K562 (cell line): ENCODE measurements around the gene WFIKKN1. TPM values are rescaled to one million over a fixed set of nuclear protein-coding genes. Genes with fewer than 3 reads are reported as not detected.

ENCODE experiments used
- ATAC-seq: fragments of 200-7000 bp; cut with Tn5 transposase; 3 replicates; pipeline ENCODE4 v1.9.1; 2020; ENCODE audit warnings: moderate library complexity
- BruUV-seq: library from RNA; stranded (reverse); fragments of 400-500 nt; replicated peaks from 2 replicates; lab custom pipeline; 2021; lab: Mats Ljungman, UMichigan
- CTCF ChIA-PET: fragments of 300-600 bp; formaldehyde crosslinking; extraction: SDS; loops from one replicate; lab custom pipeline; 2021; ENCODE audit warnings: low intra/inter-chr PET ratio; lab: Yijun Ruan, JAX
- POLR2A ChIA-PET: fragments of 300-600, 350-650 bp; sonication (Branson Sonifier 250); formaldehyde crosslinking; extraction: SDS; loops from one replicate; lab custom pipeline; 2021; ENCODE audit warnings: antibody characterized with exemption, inconsistent platforms; lab: Yijun Ruan, JAX
- DNase-seq, 4 experiments: peaks; one replicate each; pipeline versions ENCODE4 v3.0.0 to v3.0.0-alpha.2; 2011 to 2018; ENCODE audit warnings: low spot score in 3 of 4, mixed read lengths in 3 of 4; ENCODE audit errors: extremely low read depth in 1 of 4
- FAIRE-seq: peaks from 2 replicates; lab custom pipeline; 2011; peaks lifted over from hg19 to GRCh38; lab: Jason Lieb, UNC
- H2AFZ ChIP-seq: 2 replicates; pipeline ENCODE4 v1.6.0; 2011; ENCODE audit warnings: low read depth, low read length, control low read depth, inconsistent platforms
- H3K27ac ChIP-seq: fragments of 200-600 bp; 3 replicates; pipeline ENCODE4 v1.8.0; 2011; ENCODE audit warnings: low read depth, mild to moderate bottlenecking, control low read depth, inconsistent platforms, low read length, moderate library complexity, mixed read lengths; ENCODE audit errors: extremely low read depth
- H3K27me3 ChIP-seq, 2 experiments: fragments of 300-600 bp in 1 of 2; 2 replicates in 1 of 2; 3 replicates in 1 of 2; pipeline versions ENCODE4 v1.6.0 to v1.8.0; 2011; ENCODE audit warnings: inconsistent platforms in 2 of 2, low read length in 2 of 2, mild to moderate bottlenecking in 1 of 2, mixed read lengths in 1 of 2, moderate library complexity in 1 of 2; ENCODE audit not compliant: control insufficient read depth in 2 of 2, insufficient read depth in 2 of 2
- H3K36me3 ChIP-seq: fragments of 300-600 bp; 3 replicates; pipeline ENCODE4 v1.8.0; 2011; ENCODE audit warnings: mild to moderate bottlenecking, low read length, inconsistent platforms; ENCODE audit not compliant: control insufficient read depth, insufficient read depth
- H3K4me1 ChIP-seq, 2 experiments: fragments of 200-600 bp in 1 of 2; replicated peaks in 1 of 2; 2 replicates in 1 of 2; 3 replicates in 1 of 2; pipeline versions ENCODE4 v1.5.1 to v1.8.0; 2011; ENCODE audit warnings: inconsistent platforms in 2 of 2, low read length in 2 of 2, mild to moderate bottlenecking in 1 of 2, mixed read lengths in 1 of 2, moderate library complexity in 1 of 2; ENCODE audit not compliant: control insufficient read depth in 2 of 2, insufficient read depth in 2 of 2
- H3K4me2 ChIP-seq: 2 replicates; pipeline ENCODE4 v1.6.1; 2011; ENCODE audit warnings: low read length, control low read depth, inconsistent platforms, mixed read lengths; ENCODE audit not compliant: insufficient read depth
- H3K4me3 ChIP-seq: fragments of 200-600 bp; sonication (generic), shearing (Covaris generic); 2 replicates; pipeline ENCODE4 v1.5.1; 2016; ENCODE audit warnings: control low read depth, inconsistent platforms
- H3K79me2 ChIP-seq: fragments of 200-600 bp; 3 replicates; pipeline ENCODE4 v1.8.0; 2011; ENCODE audit warnings: low read length, inconsistent platforms; ENCODE audit not compliant: control insufficient read depth, insufficient read depth
- H3K9ac ChIP-seq, 2 experiments: 2 replicates each; pipeline versions ENCODE4 v1.6.0 to v1.6.1; 2011; ENCODE audit warnings: low read depth in 2 of 2, low read length in 2 of 2, control low read depth in 1 of 2, inconsistent platforms in 1 of 2, mild to moderate bottlenecking in 1 of 2, mixed read lengths in 1 of 2; ENCODE audit not compliant: insufficient read depth in 1 of 2
- H3K9me1 ChIP-seq: one replicate; pipeline ENCODE4 v1.6.0; 2011; ENCODE audit warnings: inconsistent platforms, mild to moderate bottlenecking, low read length, moderate library complexity; ENCODE audit not compliant: control insufficient read depth, insufficient read depth
- H3K9me3 ChIP-seq: replicated peaks from 2 replicates; pipeline ENCODE4 v1.5.1; 2011; ENCODE audit warnings: low read depth, low read length, inconsistent platforms; ENCODE audit not compliant: control insufficient read depth, insufficient read depth
- H4K20me1 ChIP-seq: replicated peaks from 2 replicates; pipeline ENCODE4 v1.6.1; 2011; ENCODE audit warnings: low read length, inconsistent platforms, mixed read lengths; ENCODE audit not compliant: control insufficient read depth, insufficient read depth
- ATF6 ChIP-seq: sonication (generic); formaldehyde crosslinking; IDR thresholded peaks from 2 replicates; pipeline ENCODE4 v1.4.0; 2020; ENCODE audit warnings: mild to moderate bottlenecking, missing genetic modification reagents
- CEBPG ChIP-seq, 3 experiments: fragments of 200-800 bp in 1 of 3; sonication (Bioruptor generic) in 1 of 3; sonication (generic) in 1 of 3; formaldehyde crosslinking in 1 of 3; IDR thresholded peaks in 2 of 3; conservative IDR thresholded peaks in 1 of 3; 2 replicates each; pipeline versions ENCODE4 v1.6.1 to v1.8.0; 2016 to 2022; ENCODE audit warnings: missing compliant biosample characterization in 2 of 3, missing genetic modification characterization in 2 of 3, mild to moderate bottlenecking in 1 of 3, missing genetic modification reagents in 1 of 3
- GABPB1 ChIP-seq: sonication (generic); formaldehyde crosslinking; IDR thresholded peaks from 2 replicates; pipeline ENCODE4 v1.8.0; 2022; ENCODE audit warnings: mild to moderate bottlenecking, missing genetic modification reagents
- POLR2G ChIP-seq: fragments of 200-400 bp; formaldehyde crosslinking; IDR thresholded peaks from 2 replicates; pipeline ENCODE4 v1.6.1; 2017; ENCODE audit warnings: low read depth, mild to moderate bottlenecking, antibody characterized with exemption, low read length, moderate library complexity
- SMAD4 ChIP-seq: fragments of 250-450 bp; sonication (Bioruptor Pico); conservative IDR thresholded peaks from 2 replicates; pipeline ENCODE4 v1.8.0; 2021; ENCODE audit warnings: inconsistent platforms, mild to moderate bottlenecking, moderate library complexity
- TAF7 ChIP-seq: fragments of 450-650 bp; IDR thresholded peaks from 2 replicates; pipeline ENCODE4 v1.6.1; 2016; ENCODE audit warnings: missing genetic modification characterization, missing compliant biosample characterization
- TCF7L2 ChIP-seq: fragments of 150-350 bp; IDR thresholded peaks from 2 replicates; pipeline ENCODE4 v1.6.1; 2016; ENCODE audit warnings: low read depth, mild to moderate bottlenecking, low read length, moderate library complexity
- ZNF143 ChIP-seq: sonication (generic); formaldehyde crosslinking; IDR thresholded peaks from 2 replicates; pipeline ENCODE4 v1.9.0; 2022; ENCODE audit warnings: mild to moderate bottlenecking, missing genetic modification reagents
- WGBS: fragments of 100-300 bp; shearing (Covaris generic); methylation state at CpG from one replicate; pipeline ENCODE4 v1.1.6; 2016; ENCODE audit warnings: low coverage, mixed read lengths; ENCODE audit not compliant: insufficient coverage; ENCODE audit errors: missing lambda C conversion rate; 5-methylcytosine and 5-hydroxymethylcytosine counted together
- in situ Hi-C: fragments of 300-500 bp; cut with MboI; formaldehyde crosslinking; loops from 4 replicates; pipeline ENCODE4 v1.15.0; 2018; ENCODE audit warnings: inconsistent platforms, mixed read lengths
- intact Hi-C: fragments of 100-400 bp; cut with micrococcal nuclease; formaldehyde crosslinking; loops from 2 replicates; pipeline ENCODE4 v1.14.2; 2022
- polyA plus RNA-seq, 8 experiments: library from polyadenylated mRNA; depleted of rRNA in 4 of 8; stranded (reverse) in 5 of 8; unstranded in 3 of 8; fragments of >200 nt; fragmentation: Nextera tagmentation in 2 of 8; fragmentation: Illumina TruSeq in 1 of 8; extraction: Ambion mirVana in 2 of 8; extraction: Trizol in 1 of 8; gene quantifications; 2 replicates each; pipeline versions ENCODE4 v1.2.1 to v1.2.3, GENCODE V29; 2011 to 2014; ENCODE audit warnings: inconsistent platforms in 1 of 8, missing spikeins in 1 of 8
- total RNA-seq, 7 experiments: library from RNA; depleted of rRNA in 6 of 7; stranded (reverse); fragments of >200 nt in 6 of 7; fragmentation: Illumina TruSeq in 2 of 7; extraction: Trizol in 2 of 7; gene quantifications; 2 replicates each; pipeline versions ENCODE4 v1.2.1 to v1.2.3, GENCODE V29; 2011 to 2021; ENCODE audit warnings: low replicate concordance in 1 of 7
- TF ChIP-seq, protein P1 (sequence below), 2 experiments: fragments of 450-650 bp; formaldehyde crosslinking in 1 of 2; IDR thresholded peaks; 2 replicates each; pipeline versions ENCODE4 v1.4.0 to v1.6.1; 2014 to 2020; ENCODE audit warnings: mild to moderate bottlenecking in 2 of 2, borderline replicate concordance in 1 of 2, low read depth in 1 of 2

The WFIKKN1 gene
- total and polyA plus RNA-seq, 9 of the 15 experiments (the other 6 are each of a cell fraction or from before 2014, with no cell fraction given): 0.14 to 1.1 (median 0.50) TPM; not detected in 4

DNA sequence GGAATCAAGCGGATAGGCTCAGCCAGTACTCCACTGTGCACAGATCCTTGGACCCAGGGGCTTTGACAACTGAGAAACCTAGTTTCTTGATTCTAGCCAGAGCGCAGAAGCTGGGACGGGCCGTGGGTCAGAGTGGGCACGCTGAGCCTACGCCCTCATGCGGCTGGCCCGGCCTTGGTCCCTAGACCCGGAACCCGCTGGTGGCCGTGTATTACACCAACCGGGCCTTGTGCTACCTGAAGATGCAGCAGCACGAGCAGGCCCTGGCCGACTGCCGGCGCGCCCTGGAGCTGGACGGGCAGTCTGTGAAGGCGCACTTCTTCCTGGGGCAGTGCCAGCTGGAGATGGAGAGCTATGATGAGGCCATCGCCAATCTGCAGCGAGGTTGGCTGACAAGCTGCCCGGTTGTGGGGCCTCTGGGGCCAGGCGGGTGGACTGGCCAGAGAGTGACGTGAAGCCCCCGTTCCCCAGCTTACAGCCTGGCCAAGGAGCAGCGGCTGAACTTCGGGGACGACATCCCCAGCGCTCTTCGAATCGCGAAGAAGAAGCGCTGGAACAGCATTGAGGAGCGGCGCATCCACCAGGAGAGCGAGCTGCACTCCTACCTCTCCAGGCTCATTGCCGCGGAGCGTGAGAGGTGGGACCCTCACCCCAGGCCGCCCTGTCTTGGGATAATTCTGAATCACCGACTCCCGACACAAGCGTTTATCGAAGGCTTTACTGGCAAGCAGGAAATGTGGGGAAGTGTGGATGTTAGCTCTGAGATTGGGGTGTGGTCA is 50.4 kb downstream of the WFIKKN1 start:
- POLR2A ChIA-PET: interaction anchor here (0.5 to 1.8 kb wide), 14 partner anchors 9 to 1118 kb away, joined by 3 to 10 read pairs (median 3); partner anchors contain the start of genes METTL26, WDR24 and WFIKKN1
- no peaks in the 10 kb centered on the region for H3K9me3 ChIP-seq
- in situ Hi-C loops: no loop called here
- peaks cover 11% of the 10 kb centered on the region for H3K9me1 ChIP-seq
- H3K9ac ChIP-seq: peak overlapping the region; percentile 83 to 98
- WGBS: 3% methylated on average over 34 of the region's 44 CpGs
- DNase-seq: peak in 1 of 4 experiments; percentile 65
- H3K4me3 ChIP-seq: peak overlapping the region; percentile 98
- H4K20me1 ChIP-seq: peaks cover 21% of the 10 kb centered on the region
- no peak overlapping the region for H2AFZ ChIP-seq
- peak; percentile 13 for ATAC-seq
- peaks cover 48% of the 10 kb centered on the region for H3K36me3 ChIP-seq
- intact Hi-C loops: loop anchor here (5.0 kb wide), 1 partner anchor 284 kb away; the partner anchor contains the start of gene NME4
- no peaks in the 10 kb centered on the region for H3K27me3 ChIP-seq
- peak overlapping the region; percentile 89 for H3K27ac ChIP-seq
- peak overlapping the region; percentile 75 for H3K4me2 ChIP-seq
- H3K4me1 ChIP-seq: peaks cover 33 to 98% of the 10 kb centered on the region in 2 experiments
- peaks cover 41% of the 10 kb centered on the region for H3K79me2 ChIP-seq
- CTCF ChIA-PET: no interaction called here
- FAIRE-seq: peak; percentile 54
- TSS peak; percentile 82 for BruUV-seq
- TF ChIP-seq ATF6 (CRISPR knock-in tag) (no peak), ZNF143 (CRISPR knock-in tag) (0 out of 2 replicates have a peak, but pooled peaks have one; percentile 22), GABPB1 (CRISPR knock-in tag) (0 out of 2 replicates have a peak, but pooled peaks have one; percentile 1), CEBPG (CRISPR knock-in tag; IDR thresholded peaks at IDR 0.05) (peak; percentile 16; the same call in 1 of the 2 replicates), CEBPG (tag; conservative IDR thresholded peaks at IDR 0.05 in 1 of 2, IDR thresholded peaks at IDR 0.05 in 1 of 2) (no peak), TCF7L2 (no peak), POLR2G (peak; percentile 63; the same call in 1 of the 2 replicates), TAF7 (tag) (no peak), SMAD4 (CRISPR knock-in tag) (no peak)
- TF ChIP-seq, protein P1, sequence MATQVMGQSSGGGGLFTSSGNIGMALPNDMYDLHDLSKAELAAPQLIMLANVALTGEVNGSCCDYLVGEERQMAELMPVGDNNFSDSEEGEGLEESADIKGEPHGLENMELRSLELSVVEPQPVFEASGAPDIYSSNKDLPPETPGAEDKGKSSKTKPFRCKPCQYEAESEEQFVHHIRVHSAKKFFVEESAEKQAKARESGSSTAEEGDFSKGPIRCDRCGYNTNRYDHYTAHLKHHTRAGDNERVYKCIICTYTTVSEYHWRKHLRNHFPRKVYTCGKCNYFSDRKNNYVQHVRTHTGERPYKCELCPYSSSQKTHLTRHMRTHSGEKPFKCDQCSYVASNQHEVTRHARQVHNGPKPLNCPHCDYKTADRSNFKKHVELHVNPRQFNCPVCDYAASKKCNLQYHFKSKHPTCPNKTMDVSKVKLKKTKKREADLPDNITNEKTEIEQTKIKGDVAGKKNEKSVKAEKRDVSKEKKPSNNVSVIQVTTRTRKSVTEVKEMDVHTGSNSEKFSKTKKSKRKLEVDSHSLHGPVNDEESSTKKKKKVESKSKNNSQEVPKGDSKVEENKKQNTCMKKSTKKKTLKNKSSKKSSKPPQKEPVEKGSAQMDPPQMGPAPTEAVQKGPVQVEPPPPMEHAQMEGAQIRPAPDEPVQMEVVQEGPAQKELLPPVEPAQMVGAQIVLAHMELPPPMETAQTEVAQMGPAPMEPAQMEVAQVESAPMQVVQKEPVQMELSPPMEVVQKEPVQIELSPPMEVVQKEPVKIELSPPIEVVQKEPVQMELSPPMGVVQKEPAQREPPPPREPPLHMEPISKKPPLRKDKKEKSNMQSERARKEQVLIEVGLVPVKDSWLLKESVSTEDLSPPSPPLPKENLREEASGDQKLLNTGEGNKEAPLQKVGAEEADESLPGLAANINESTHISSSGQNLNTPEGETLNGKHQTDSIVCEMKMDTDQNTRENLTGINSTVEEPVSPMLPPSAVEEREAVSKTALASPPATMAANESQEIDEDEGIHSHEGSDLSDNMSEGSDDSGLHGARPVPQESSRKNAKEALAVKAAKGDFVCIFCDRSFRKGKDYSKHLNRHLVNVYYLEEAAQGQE (IDR thresholded peaks at IDR 0.05; ENCODE audit: borderline replicate concordance): no peak
- TF ChIP-seq, protein P1 (CRISPR knock-in tag; IDR thresholded peaks at IDR 0.05; ENCODE audit: low read depth): no peak
